Measurements from ENCODE around the gene USP40.

DNA sequence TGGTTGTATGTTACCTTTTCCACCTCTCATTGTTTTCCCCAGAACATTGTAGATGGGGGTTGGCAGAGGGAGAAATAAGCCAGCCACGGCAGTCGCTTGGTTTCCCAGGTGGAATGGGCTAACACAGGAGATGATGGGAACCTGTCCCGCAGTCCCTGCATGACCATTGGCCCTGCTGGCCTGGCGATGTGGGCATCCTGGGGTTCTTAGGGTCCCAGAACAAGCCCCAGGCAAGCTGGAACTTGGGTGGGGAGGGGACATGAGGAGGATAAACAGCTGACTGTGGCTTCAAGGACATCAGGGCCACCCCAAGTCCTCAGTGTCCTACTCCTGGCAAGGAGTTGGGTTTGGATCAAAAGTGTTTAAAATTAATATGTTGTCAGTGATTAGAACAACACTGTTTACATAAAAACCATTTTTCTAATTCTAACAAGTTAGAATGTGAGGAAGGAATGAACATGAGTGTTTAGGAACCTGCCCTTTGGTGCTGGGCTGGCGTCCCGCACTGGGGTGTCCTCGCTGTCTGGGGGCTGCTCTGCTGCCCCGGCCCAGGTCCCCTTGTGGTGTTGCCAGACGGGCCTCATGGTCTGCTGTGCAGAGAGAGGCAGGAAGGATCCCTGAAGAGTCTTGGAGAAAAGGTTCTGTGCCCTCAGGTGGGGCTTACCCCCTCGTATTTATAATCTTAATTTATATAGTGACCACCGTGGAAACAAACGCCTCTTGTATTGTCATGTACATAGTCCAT, 95.1 kb downstream of the USP40 start:
- TF ChIP-seq CTCF (IDR thresholded peaks at IDR 0.05) (no peak), EZH2 (IDR thresholded peaks at IDR 0.05) (no peak), EZH2phosphoT487 (IDR thresholded peaks at IDR 0.05) (no peak)
